IMR-90 (cell line): ENCODE results near the gene APEX1. TPM values are rescaled to one million over a fixed set of nuclear protein-coding genes. Genes with fewer than 3 reads are reported as not detected.

Source experiments
- ATAC-seq: fragments of 200-7000 bp; cut with Tn5 transposase; 2 replicates; pipeline ENCODE4 v1.9.1; 2020; ENCODE audit warnings: low read depth, mild to moderate bottlenecking, moderate library complexity
- BruUV-seq: library from RNA; stranded (reverse); fragments of 400-500 nt; replicated peaks from 2 replicates; lab custom pipeline; 2021; lab: Mats Ljungman, UMichigan
- CTCF ChIA-PET: fragments of 300-600 bp; formaldehyde crosslinking; extraction: SDS; loops from one replicate; lab custom pipeline; 2021; ENCODE audit warnings: antibody characterized with exemption; lab: Yijun Ruan, JAX
- POLR2A ChIA-PET: fragments of 300-600 bp; sonication (Branson Sonifier 250); formaldehyde crosslinking; loops from one replicate; lab custom pipeline; 2022; ENCODE audit warnings: antibody characterized with exemption; ENCODE audit not compliant: unreplicated experiment; lab: Charles Lee
- DNase-seq: peaks from one replicate; pipeline ENCODE4 v3.0.0; 2013
- H2AFZ ChIP-seq: replicated peaks from 2 replicates; pipeline ENCODE3; 2013; ENCODE audit warnings: low read length, mild to moderate bottlenecking; ENCODE audit not compliant: poor library complexity
- H2AK5ac ChIP-seq: 2 replicates; pipeline ENCODE4 v1.6.1; 2013; ENCODE audit warnings: low read depth, low read length, inconsistent platforms
- H2AK9ac ChIP-seq: replicated peaks from 2 replicates; pipeline ENCODE3; 2013; ENCODE audit warnings: mild to moderate bottlenecking, low read depth, low read length, moderate library complexity; ENCODE audit not compliant: poor library complexity
- H2BK120ac ChIP-seq: 2 replicates; pipeline ENCODE4 v1.6.1; 2013; ENCODE audit warnings: low read depth, low read length, inconsistent platforms
- H2BK15ac ChIP-seq: 3 replicates; pipeline ENCODE4 v1.6.1; 2013; ENCODE audit warnings: low read depth, low read length, inconsistent platforms
- H2BK20ac ChIP-seq: 2 replicates; pipeline ENCODE4 v1.6.1; 2013; ENCODE audit warnings: low read depth, mild to moderate bottlenecking, inconsistent platforms, low read length, moderate library complexity
- H2BK5ac ChIP-seq: 2 replicates; pipeline ENCODE4 v1.6.1; 2013; ENCODE audit warnings: mild to moderate bottlenecking, low read depth, low read length, inconsistent platforms; ENCODE audit not compliant: poor library complexity, severe bottlenecking
- H3K14ac ChIP-seq: replicated peaks from 2 replicates; pipeline ENCODE4 v1.6.1; 2013; ENCODE audit warnings: low read depth, low read length, inconsistent platforms
- H3K18ac ChIP-seq: 2 replicates; pipeline ENCODE4 v1.6.1; 2013; ENCODE audit warnings: low read depth, low read length, control low read depth
- H3K23ac ChIP-seq: 2 replicates; pipeline ENCODE4 v1.6.1; 2013; ENCODE audit warnings: low read depth, low read length, inconsistent platforms
- H3K27ac ChIP-seq: 2 replicates; pipeline ENCODE4 v1.5.1; 2013; ENCODE audit warnings: mild to moderate bottlenecking, control low read depth, low read length; ENCODE audit not compliant: insufficient read depth
- H3K27me3 ChIP-seq: 2 replicates; pipeline ENCODE4 v1.6.1; 2013; ENCODE audit warnings: low read length; ENCODE audit not compliant: control insufficient read depth, insufficient read depth
- H3K36me3 ChIP-seq: 2 replicates; pipeline ENCODE4 v1.6.1; 2013; ENCODE audit warnings: low read length, mixed read lengths; ENCODE audit not compliant: control insufficient read depth, insufficient read depth
- H3K4ac ChIP-seq: 2 replicates; pipeline ENCODE4 v1.6.1; 2013; ENCODE audit warnings: low read depth, low read length, inconsistent platforms
- H3K4me1 ChIP-seq: 2 replicates; pipeline ENCODE4 v1.6.1; 2013; ENCODE audit warnings: low read length, mixed read lengths; ENCODE audit not compliant: control insufficient read depth, insufficient read depth
- H3K4me2 ChIP-seq: 2 replicates; pipeline ENCODE4 v1.6.1; 2013; ENCODE audit warnings: low read depth, mild to moderate bottlenecking, control low read depth, low read length, moderate library complexity
- H3K4me3 ChIP-seq: 2 replicates; pipeline ENCODE4 v1.5.1; 2013; ENCODE audit warnings: low read depth, mild to moderate bottlenecking, control low read depth, low read length, moderate library complexity; ENCODE audit not compliant: insufficient read depth
- H3K56ac ChIP-seq: 2 replicates; pipeline ENCODE4 v1.6.1; 2013; ENCODE audit warnings: low read length, inconsistent platforms; ENCODE audit not compliant: insufficient read depth; ENCODE audit errors: extremely low read depth
- H3K79me1 ChIP-seq, 2 experiments: 2 replicates each; pipeline ENCODE4 v1.6.1; 2013; ENCODE audit warnings: low read length in 2 of 2, inconsistent platforms in 1 of 2, low read depth in 1 of 2
- H3K9ac ChIP-seq: 2 replicates; pipeline ENCODE4 v1.6.1; 2013; ENCODE audit warnings: low read depth, low read length, control low read depth
- H3K9me1 ChIP-seq: 2 replicates; pipeline ENCODE4 v1.6.1; 2013; ENCODE audit warnings: low read length, inconsistent platforms; ENCODE audit not compliant: insufficient read depth
- H3K9me3 ChIP-seq: 2 replicates; pipeline ENCODE4 v1.6.1; 2013; ENCODE audit warnings: low read length; ENCODE audit not compliant: control insufficient read depth, insufficient read depth
- H4K20me1 ChIP-seq: 2 replicates; pipeline ENCODE4 v1.6.1; 2013; ENCODE audit warnings: low read length, inconsistent platforms; ENCODE audit not compliant: insufficient read depth
- H4K5ac ChIP-seq: 2 replicates; pipeline ENCODE4 v1.6.1; 2013; ENCODE audit warnings: mild to moderate bottlenecking, low read depth, low read length, control low read depth
- H4K8ac ChIP-seq, 2 experiments: 2 replicates each; pipeline ENCODE4 v1.6.1; 2013; ENCODE audit warnings: low read depth in 2 of 2, low read length in 2 of 2, control low read depth in 1 of 2, inconsistent platforms in 1 of 2
- H4K91ac ChIP-seq: 2 replicates; pipeline ENCODE4 v1.6.1; 2013; ENCODE audit warnings: low read depth, low read length, inconsistent platforms; ENCODE audit not compliant: insufficient read depth
- CHD1 ChIP-seq: IDR thresholded peaks from 2 replicates; pipeline ENCODE4 v1.6.1; 2012; ENCODE audit warnings: low read depth, low read length, improper control_type of control experiment
- CTCF ChIP-seq: conservative IDR thresholded peaks from 2 replicates; pipeline ENCODE4 v1.5.1; 2012; ENCODE audit warnings: mild to moderate bottlenecking, low read depth, low read length, improper control_type of control experiment
- ELK1 ChIP-seq: fragments of 150-350 bp; IDR thresholded peaks from 2 replicates; pipeline ENCODE4 v1.6.1; 2016; ENCODE audit warnings: low read depth, mild to moderate bottlenecking, low read length, moderate library complexity, borderline replicate concordance
- NFE2L2 ChIP-seq: fragments of 150-350 bp; IDR thresholded peaks from 2 replicates; pipeline ENCODE4 v1.6.1; 2016; ENCODE audit warnings: low read depth, mild to moderate bottlenecking, low read length
- RAD21 ChIP-seq: IDR thresholded peaks from 2 replicates; pipeline ENCODE4 v1.6.1; 2012; ENCODE audit warnings: low read length, improper control_type of control experiment
- RFX5 ChIP-seq: IDR thresholded peaks from 2 replicates; pipeline ENCODE4 v1.8.0; 2012; ENCODE audit warnings: low read depth, mild to moderate bottlenecking, low read length, moderate library complexity
- USF2 ChIP-seq: fragments of 150-350 bp; IDR thresholded peaks from 2 replicates; pipeline ENCODE4 v1.6.1; 2017; ENCODE audit warnings: mild to moderate bottlenecking, antibody characterized with exemption, low read length, low read depth
- WGBS, 2 experiments: methylation state at CpG; one replicate each; pipeline versions ENCODE4 v1.1.5 to v1.1.7; 2013; ENCODE audit warnings: missing lambda C conversion rate in 2 of 2; ENCODE audit not compliant: insufficient read length in 1 of 2; ENCODE audit errors: extremely low coverage in 2 of 2; 5-methylcytosine and 5-hydroxymethylcytosine counted together
- dilution Hi-C: fragments of 300-500 bp; cut with HindIII; formaldehyde crosslinking; loops from one replicate; pipeline ENCODE4 v1.14.3; 2018; ENCODE audit warnings: low sequenced_read_pairs; ENCODE audit not compliant: unreplicated experiment
- in situ Hi-C: fragments of 300-500 bp; cut with MboI; formaldehyde crosslinking; loops from 3 replicates; pipeline ENCODE4 v1.14.3; 2019; ENCODE audit warnings: low sequenced_read_pairs, inconsistent platforms, mixed read lengths
- intact Hi-C: fragments of 100-400 bp; cut with micrococcal nuclease; formaldehyde crosslinking; loops from 2 replicates; pipeline ENCODE4 v1.10.0; 2022
- polyA plus RNA-seq, 3 experiments: library from polyadenylated mRNA; depleted of rRNA; stranded (reverse); fragments of >200 nt; gene quantifications; 2 replicates each; pipeline ENCODE4 v1.2.3, GENCODE V29; 2012; ENCODE audit warnings: low replicate concordance in 1 of 3
- total RNA-seq: library from RNA; depleted of rRNA; stranded (reverse); fragments of >200 nt; gene quantifications from 2 replicates; pipeline ENCODE4 v1.2.3, GENCODE V29; 2012

The APEX1 gene
- total and polyA plus RNA-seq, 2 of the 4 experiments (the other 2 are of a cell fraction) = 125 to 241 TPM

- ChIA-PET POLR2A (interaction anchor here (0.5 kb wide), 1 partner anchor 11 kb away, joined by 4 read pairs; no protein-coding TSS in a partner anchor), CTCF (no interaction called here)
- no peak for ATAC-seq
Measured at GRCh38 chr14:20429801-20430669, 25.0 kb upstream of the APEX1 start.

More at GRCh38 chr14:20429801-20430669, 25.0 kb upstream of the APEX1 start:
- Histone ChIP-seq H3K14ac (no peak overlapping the region), H3K4me3 (no peak overlapping the region), H2BK15ac (no peak overlapping the region), H3K56ac (no peak overlapping the region), H3K79me1 (no peaks in the 10 kb centered on the region), H4K91ac (no peak overlapping the region), H3K9me1 (no peaks in the 10 kb centered on the region), H2BK120ac (no peak overlapping the region), H3K4ac (no peak overlapping the region), H4K8ac (no peak overlapping the region), H2BK20ac (no peak overlapping the region), H3K27ac (no peak overlapping the region), H3K36me3 (no peaks in the 10 kb centered on the region), H3K23ac (no peak overlapping the region), H3K9ac (no peak overlapping the region), H3K9me3 (no peaks in the 10 kb centered on the region), H3K4me1 (peaks cover 2% of the 10 kb centered on the region; the same call in 1 of the 2 replicates), H4K5ac (no peak overlapping the region), H3K27me3 (peaks cover 3% of the 10 kb centered on the region; the same call in 1 of the 2 replicates), H2AK9ac (no peak overlapping the region), H2BK5ac (no peak overlapping the region), H3K4me2 (no peak overlapping the region), H3K18ac (no peak overlapping the region), H2AFZ (no peak overlapping the region), H4K20me1 (no peaks in the 10 kb centered on the region), H2AK5ac (no peak overlapping the region)
- TF ChIP-seq USF2 (no peak), RFX5 (no peak), RAD21 (no peak), CTCF (no peak), CHD1 (no peak), ELK1 (no peak), NFE2L2 (no peak)
- BruUV-seq = no TSS peak
- DNase-seq = no peak
- WGBS, 2 experiments = 93% methylated on average over 14 of the region's 30 CpGs; no CpG with 5 or more reads in 1 of the 2 experiments
- dilution Hi-C loops = no loop called here
- intact Hi-C loops = no loop called here
- in situ Hi-C loops = no loop called here
